ENCODE measurements around the gene FMN2.
"Not testable (repeated sequence)": the region's sequence is repeated elsewhere in the genome, so short reads cannot be mapped to it uniquely, and the experiment has no call there.

FMN2 gene

GRCh38 chr1:240256836-240257503, 165.3 kb downstream of the FMN2 start:
- DNase-seq, result no peak

- peak; percentile 96 for DNase-seq
Observed at GRCh38 chr1:240258910-240259309, 167.2 kb downstream of the FMN2 start.

GRCh38 chr1:240264494-240264893, 172.8 kb downstream of the FMN2 start:
- not testable (repeated sequence) for DNase-seq

GRCh38 chr1:240271081-240271480, 179.4 kb downstream of the FMN2 start:
- no peak for DNase-seq

GRCh38 chr1:240274569-240274968, 182.9 kb downstream of the FMN2 start:
- no peak for DNase-seq

GRCh38 chr1:240275219-240275618, 183.5 kb downstream of the FMN2 start:
- DNase-seq, result not testable (repeated sequence)

- no peak for DNase-seq
Observed at GRCh38 chr1:240278082-240278481, 186.4 kb downstream of the FMN2 start.

- DNase-seq, result no peak
Observed at GRCh38 chr1:240280560-240281322, 189.1 kb downstream of the FMN2 start.

- peak; percentile 59 for DNase-seq
Observed at GRCh38 chr1:240282061-240282830, 190.6 kb downstream of the FMN2 start.

GRCh38 chr1:240284656-240285414, 193.2 kb downstream of the FMN2 start:
- peak; percentile 36 for DNase-seq

- DNase-seq, result peak; percentile 62
Observed at GRCh38 chr1:240285540-240285939, 193.9 kb downstream of the FMN2 start.

GRCh38 chr1:240287722-240288121, 196.0 kb downstream of the FMN2 start:
- DNase-seq, result no peak

GRCh38 chr1:240293706-240294105, 202.0 kb downstream of the FMN2 start:
- peak; percentile 59 for DNase-seq

- DNase-seq, result no peak
Observed at GRCh38 chr1:240294566-240294965, 202.9 kb downstream of the FMN2 start.

GRCh38 chr1:240295811-240296210, 204.1 kb downstream of the FMN2 start:
- no peak for DNase-seq

GRCh38 chr1:240304466-240304865, 212.8 kb downstream of the FMN2 start:
- DNase-seq, result no peak

GRCh38 chr1:240306673-240307072, 215.0 kb downstream of the FMN2 start:
- peak; percentile 61 for DNase-seq

- no peak for DNase-seq
Observed at GRCh38 chr1:240308096-240308495, 216.4 kb downstream of the FMN2 start.

GRCh38 chr1:240309769-240310168, 218.1 kb downstream of the FMN2 start:
- DNase-seq, result no peak

GRCh38 chr1:240310226-240310925, 218.7 kb downstream of the FMN2 start:
- peak; percentile 76 for DNase-seq

- peak; percentile 88 for DNase-seq
Observed at GRCh38 chr1:240312872-240313271, 221.2 kb downstream of the FMN2 start.

All from fibroblast of skin of back (primary cell).